HG03095 (cell line): ENCODE measurements around the gene DCP1B.

Experiments used
- ATAC-seq: cut with Tn5 transposase; IDR thresholded peaks from one replicate; pipeline ENCODE4 v1.9.1; 2021; ENCODE audit warnings: moderate library complexity; ENCODE audit not compliant: unreplicated experiment

The DCP1B gene

GRCh38 chr12:1920971-1921370, 83.3 kb downstream of the DCP1B start:
- no peak for ATAC-seq

GRCh38 chr12:1920436-1920835, 83.8 kb downstream of the DCP1B start:
- ATAC-seq, result no peak

- ATAC-seq, result no peak
Measured at GRCh38 chr12:1919763-1920162, 84.5 kb downstream of the DCP1B start.

- ATAC-seq, result no peak
Measured at GRCh38 chr12:1919284-1919683, 85.0 kb downstream of the DCP1B start.

- no peak for ATAC-seq
Measured at GRCh38 chr12:1918884-1919236, 85.4 kb downstream of the DCP1B start.

GRCh38 chr12:1918081-1918883, 86.0 kb downstream of the DCP1B start, which contains the start of gene CACNA2D4:
Gene CACNA2D4 (minus strand): TSS chr12:1918652. CDS start chr12:1918473, 179 bp downstream.
- ATAC-seq, result no peak

- ATAC-seq, result no peak
Measured at GRCh38 chr12:1917172-1918070, 86.8 kb downstream of the DCP1B start.

GRCh38 chr12:1916371-1917171, 87.7 kb downstream of the DCP1B start:
- ATAC-seq, result no peak

GRCh38 chr12:1915082-1915968, 88.9 kb downstream of the DCP1B start:
- ATAC-seq, result no peak

- ATAC-seq, result no peak
Measured at GRCh38 chr12:1914114-1914911, 89.9 kb downstream of the DCP1B start.

- no peak for ATAC-seq
Measured at GRCh38 chr12:1913377-1914113, 90.7 kb downstream of the DCP1B start.

GRCh38 chr12:1912580-1913376, 91.5 kb downstream of the DCP1B start:
- ATAC-seq, result no peak

GRCh38 chr12:1911598-1912575, 92.4 kb downstream of the DCP1B start:
- ATAC-seq, result no peak

GRCh38 chr12:1910468-1910867, 93.8 kb downstream of the DCP1B start:
- ATAC-seq, result no peak

GRCh38 chr12:1908758-1909157, 95.5 kb downstream of the DCP1B start:
- ATAC-seq, result no peak
